ENCODE results near the gene CADPS2.

CADPS2 gene

GRCh38 chr7:122767339-122767738, 118.9 kb downstream of the CADPS2 start:
- no peak for DNase-seq
- Histone ChIP-seq H3K27ac (no peak overlapping the region), H3K27me3 (ENCODE audit: insufficient read depth, low read depth, severe bottlenecking) (no peaks in the 10 kb centered on the region), H3K4me3 (ENCODE audit: low read depth, low read length) (no peak overlapping the region), H3K36me3 (no peaks in the 10 kb centered on the region), H3K9me3 (ENCODE audit: severe bottlenecking) (no peaks in the 10 kb centered on the region)
- TF ChIP-seq CTCF (IDR thresholded peaks at IDR 0.05; ENCODE audit: low read depth, low read length): no peak

- Histone ChIP-seq H3K27me3 (ENCODE audit: insufficient read depth, low read depth, severe bottlenecking) (no peaks in the 10 kb centered on the region), H3K27ac (no peak overlapping the region), H3K9me3 (ENCODE audit: severe bottlenecking) (no peaks in the 10 kb centered on the region), H3K4me3 (ENCODE audit: low read depth, low read length) (no peak overlapping the region), H3K36me3 (no peaks in the 10 kb centered on the region)
- TF ChIP-seq CTCF (IDR thresholded peaks at IDR 0.05; ENCODE audit: low read depth, low read length): no peak
- no peak for DNase-seq
Measured at GRCh38 chr7:122766593-122766992, 119.7 kb downstream of the CADPS2 start.

- no peak for DNase-seq
Measured at GRCh38 chr7:122764902-122765301, 121.4 kb downstream of the CADPS2 start.

GRCh38 chr7:122764020-122764419, 122.2 kb downstream of the CADPS2 start:
- no peak for TF ChIP-seq CTCF (IDR thresholded peaks at IDR 0.05; ENCODE audit: low read depth, low read length)
- DNase-seq: no peak
- no peaks in the 10 kb centered on the region for H3K36me3 ChIP-seq
- no peaks in the 10 kb centered on the region for H3K9me3 ChIP-seq (ENCODE audit: severe bottlenecking)
- H3K4me3 ChIP-seq (ENCODE audit: low read depth, low read length): no peak overlapping the region
- H3K27ac ChIP-seq: no peak overlapping the region
- H3K27me3 ChIP-seq (ENCODE audit: insufficient read depth, low read depth, severe bottlenecking): no peaks in the 10 kb centered on the region

More at GRCh38 chr7:122764902-122765301, 121.4 kb downstream of the CADPS2 start:
- no peaks in the 10 kb centered on the region for H3K36me3 ChIP-seq
- no peak for TF ChIP-seq CTCF (IDR thresholded peaks at IDR 0.05; ENCODE audit: low read depth, low read length)
- no peak overlapping the region for H3K27ac ChIP-seq
- H3K4me3 ChIP-seq (ENCODE audit: low read depth, low read length): no peak overlapping the region
- H3K9me3 ChIP-seq (ENCODE audit: severe bottlenecking): no peaks in the 10 kb centered on the region
- H3K27me3 ChIP-seq (ENCODE audit: insufficient read depth, low read depth, severe bottlenecking): no peaks in the 10 kb centered on the region

GRCh38 chr7:122762071-122762470, 124.2 kb downstream of the CADPS2 start:
- H3K9me3 ChIP-seq (ENCODE audit: severe bottlenecking): no peaks in the 10 kb centered on the region
- no peak for DNase-seq
- no peaks in the 10 kb centered on the region for H3K36me3 ChIP-seq
- no peak overlapping the region for H3K27ac ChIP-seq
- H3K4me3 ChIP-seq (ENCODE audit: low read depth, low read length): no peak overlapping the region
- no peak for TF ChIP-seq CTCF (IDR thresholded peaks at IDR 0.05; ENCODE audit: low read depth, low read length)
- no peaks in the 10 kb centered on the region for H3K27me3 ChIP-seq (ENCODE audit: insufficient read depth, low read depth, severe bottlenecking)

- TF ChIP-seq CTCF (IDR thresholded peaks at IDR 0.05; ENCODE audit: low read depth, low read length): no peak
- H3K27ac ChIP-seq: no peak overlapping the region
- no peaks in the 10 kb centered on the region for H3K27me3 ChIP-seq (ENCODE audit: insufficient read depth, low read depth, severe bottlenecking)
- no peak overlapping the region for H3K4me3 ChIP-seq (ENCODE audit: low read depth, low read length)
- DNase-seq: no peak
- no peaks in the 10 kb centered on the region for H3K9me3 ChIP-seq (ENCODE audit: severe bottlenecking)
- no peaks in the 10 kb centered on the region for H3K36me3 ChIP-seq
Measured at GRCh38 chr7:122758501-122758900, 127.8 kb downstream of the CADPS2 start.
